ENCODE data around the gene LRFN2.

DNA sequence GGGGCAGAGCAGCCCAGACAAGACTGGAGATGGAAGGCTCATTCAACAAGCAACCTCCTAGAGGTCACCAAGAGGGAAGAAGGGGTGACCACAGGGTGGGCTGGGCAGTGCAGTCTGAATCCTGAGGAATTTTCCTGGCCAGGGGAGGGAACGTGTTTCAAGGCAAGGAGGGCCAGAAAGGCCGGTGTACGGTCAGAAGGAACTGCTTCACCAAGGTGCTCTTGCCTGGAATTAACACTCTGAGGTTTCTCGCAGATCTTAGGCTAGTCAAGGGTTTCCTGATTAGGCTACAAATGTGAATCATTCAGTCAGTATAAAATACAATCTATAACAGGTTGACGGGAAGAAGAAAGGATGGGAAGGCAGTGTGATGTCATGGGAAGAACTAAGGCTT is 199.3 kb downstream of the LRFN2 start:
- no peak for TF ChIP-seq CTCF (IDR thresholded peaks at IDR 0.05)
- TF ChIP-seq ZFX (IDR thresholded peaks at IDR 0.05; ENCODE audit: borderline replicate concordance), result no peak

Measured in 22Rv1 (cell line).